Ishikawa (cell line): Measurements from ENCODE around the gene STAC.
A peak's percentile ranks its signal among the peaks of the same experiment; 100 is the strongest.

Source experiments
- CEBPB ChIP-seq: IDR thresholded peaks from 2 replicates; pipeline ENCODE4 v1.6.1; 2012
- CREB1 ChIP-seq: IDR thresholded peaks from 2 replicates; pipeline ENCODE4 v1.6.1; 2012; ENCODE audit warnings: low read depth
- EGR1 ChIP-seq: IDR thresholded peaks from 2 replicates; pipeline ENCODE4 v1.6.1; 2012
- EP300 ChIP-seq: IDR thresholded peaks from 2 replicates; pipeline ENCODE4 v1.6.1; 2012; ENCODE audit warnings: borderline replicate concordance
- FOXM1 ChIP-seq: IDR thresholded peaks from 2 replicates; pipeline ENCODE4 v1.6.1; 2012; ENCODE audit warnings: low read depth, borderline replicate concordance
- NFIC ChIP-seq: IDR thresholded peaks from 2 replicates; pipeline ENCODE4 v1.6.1; 2012
- RAD21 ChIP-seq: IDR thresholded peaks from 2 replicates; pipeline ENCODE4 v1.6.1; 2012; ENCODE audit warnings: low read depth
- TAF1 ChIP-seq: IDR thresholded peaks from 2 replicates; pipeline ENCODE4 v1.6.1; 2012; ENCODE audit warnings: low read depth, mild to moderate bottlenecking
- TCF12 ChIP-seq: IDR thresholded peaks from 2 replicates; pipeline ENCODE4 v1.6.1; 2012; ENCODE audit warnings: low read depth
- TEAD4 ChIP-seq: IDR thresholded peaks from 2 replicates; pipeline ENCODE4 v1.6.1; 2012
- YY1 ChIP-seq: IDR thresholded peaks from 2 replicates; pipeline ENCODE4 v1.6.1; 2012; ENCODE audit warnings: low read depth
- ZBTB7A ChIP-seq: IDR thresholded peaks from 2 replicates; pipeline ENCODE4 v1.6.1; 2012; ENCODE audit warnings: low read depth
- TF ChIP-seq, protein P1 (sequence below): IDR thresholded peaks from 2 replicates; pipeline ENCODE4 v1.6.1; 2012
- TF ChIP-seq, protein P2 (sequence below): IDR thresholded peaks from 2 replicates; pipeline ENCODE4 v1.6.1; 2012; ENCODE audit warnings: low read depth, mild to moderate bottlenecking
- TF ChIP-seq, protein P3 (sequence below): IDR thresholded peaks from 2 replicates; pipeline ENCODE4 v1.6.1; 2012

The STAC gene

DNA sequence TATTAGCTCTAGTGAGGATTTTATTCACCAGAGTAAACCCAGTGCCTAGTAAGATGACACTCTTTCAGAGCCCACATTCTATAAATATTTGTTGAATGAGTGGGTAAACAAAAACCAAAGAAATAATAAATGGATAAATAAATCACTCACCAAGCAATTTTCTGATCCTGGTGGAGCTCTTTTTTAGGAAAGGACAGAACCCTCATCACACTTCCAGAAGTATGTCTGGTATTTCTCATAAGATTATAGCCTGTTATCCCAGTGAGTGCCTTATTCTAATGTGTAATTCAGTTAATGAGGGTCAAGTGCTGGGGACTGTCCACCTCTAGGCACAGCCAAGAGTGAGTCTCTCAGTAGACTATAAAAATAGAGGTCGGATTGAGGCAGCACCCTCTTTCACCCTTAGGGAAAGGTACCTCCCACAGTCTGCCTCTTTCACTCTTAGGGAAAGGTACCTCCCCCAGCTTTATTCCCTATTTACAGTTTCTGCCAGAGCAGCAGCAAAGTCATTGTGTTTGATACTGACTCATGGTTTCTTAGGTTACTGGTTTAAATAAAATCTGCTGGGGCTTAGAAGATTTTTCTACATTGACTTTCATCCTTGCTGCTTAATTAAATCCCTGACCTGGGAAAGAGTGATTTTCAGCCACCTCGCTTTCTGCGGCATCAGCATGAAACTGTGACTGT, 145.0 kb downstream of the STAC start:
- no peak for TF ChIP-seq TCF12
- TF ChIP-seq, protein P1, sequence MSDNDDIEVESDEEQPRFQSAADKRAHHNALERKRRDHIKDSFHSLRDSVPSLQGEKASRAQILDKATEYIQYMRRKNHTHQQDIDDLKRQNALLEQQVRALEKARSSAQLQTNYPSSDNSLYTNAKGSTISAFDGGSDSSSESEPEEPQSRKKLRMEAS, result no peak
- no peak for TF ChIP-seq FOXM1

DNA sequence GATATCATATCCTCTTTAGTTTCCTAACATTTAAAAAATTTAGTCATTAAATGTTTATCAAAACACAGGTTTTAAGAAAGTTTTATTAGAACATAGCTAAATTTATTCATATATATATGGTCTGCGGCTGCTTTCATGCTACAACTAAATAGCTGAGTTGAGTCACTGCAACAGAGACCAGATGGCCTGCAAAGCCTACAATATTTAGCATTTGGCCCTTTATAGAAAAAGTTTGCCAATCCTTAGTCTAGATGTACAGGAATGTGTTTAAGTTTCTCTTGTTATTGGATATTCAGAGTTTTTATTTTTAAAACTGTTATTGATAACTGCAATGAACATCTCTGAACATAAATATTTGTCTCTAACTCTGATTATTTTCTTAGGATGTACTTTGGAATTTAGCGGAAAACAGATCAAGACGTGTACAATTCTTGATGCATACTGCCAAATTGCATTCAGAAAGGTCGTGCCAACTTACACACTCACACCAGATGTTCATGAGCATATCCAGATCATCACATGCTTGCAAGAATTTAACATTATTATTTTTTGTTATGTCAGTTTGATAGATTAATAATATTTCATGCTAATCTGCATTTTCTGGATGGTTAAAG, 157.9 kb downstream of the STAC start:
- TF ChIP-seq, protein P2, sequence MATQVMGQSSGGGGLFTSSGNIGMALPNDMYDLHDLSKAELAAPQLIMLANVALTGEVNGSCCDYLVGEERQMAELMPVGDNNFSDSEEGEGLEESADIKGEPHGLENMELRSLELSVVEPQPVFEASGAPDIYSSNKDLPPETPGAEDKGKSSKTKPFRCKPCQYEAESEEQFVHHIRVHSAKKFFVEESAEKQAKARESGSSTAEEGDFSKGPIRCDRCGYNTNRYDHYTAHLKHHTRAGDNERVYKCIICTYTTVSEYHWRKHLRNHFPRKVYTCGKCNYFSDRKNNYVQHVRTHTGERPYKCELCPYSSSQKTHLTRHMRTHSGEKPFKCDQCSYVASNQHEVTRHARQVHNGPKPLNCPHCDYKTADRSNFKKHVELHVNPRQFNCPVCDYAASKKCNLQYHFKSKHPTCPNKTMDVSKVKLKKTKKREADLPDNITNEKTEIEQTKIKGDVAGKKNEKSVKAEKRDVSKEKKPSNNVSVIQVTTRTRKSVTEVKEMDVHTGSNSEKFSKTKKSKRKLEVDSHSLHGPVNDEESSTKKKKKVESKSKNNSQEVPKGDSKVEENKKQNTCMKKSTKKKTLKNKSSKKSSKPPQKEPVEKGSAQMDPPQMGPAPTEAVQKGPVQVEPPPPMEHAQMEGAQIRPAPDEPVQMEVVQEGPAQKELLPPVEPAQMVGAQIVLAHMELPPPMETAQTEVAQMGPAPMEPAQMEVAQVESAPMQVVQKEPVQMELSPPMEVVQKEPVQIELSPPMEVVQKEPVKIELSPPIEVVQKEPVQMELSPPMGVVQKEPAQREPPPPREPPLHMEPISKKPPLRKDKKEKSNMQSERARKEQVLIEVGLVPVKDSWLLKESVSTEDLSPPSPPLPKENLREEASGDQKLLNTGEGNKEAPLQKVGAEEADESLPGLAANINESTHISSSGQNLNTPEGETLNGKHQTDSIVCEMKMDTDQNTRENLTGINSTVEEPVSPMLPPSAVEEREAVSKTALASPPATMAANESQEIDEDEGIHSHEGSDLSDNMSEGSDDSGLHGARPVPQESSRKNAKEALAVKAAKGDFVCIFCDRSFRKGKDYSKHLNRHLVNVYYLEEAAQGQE, result no peak
- TF ChIP-seq, protein P3, sequence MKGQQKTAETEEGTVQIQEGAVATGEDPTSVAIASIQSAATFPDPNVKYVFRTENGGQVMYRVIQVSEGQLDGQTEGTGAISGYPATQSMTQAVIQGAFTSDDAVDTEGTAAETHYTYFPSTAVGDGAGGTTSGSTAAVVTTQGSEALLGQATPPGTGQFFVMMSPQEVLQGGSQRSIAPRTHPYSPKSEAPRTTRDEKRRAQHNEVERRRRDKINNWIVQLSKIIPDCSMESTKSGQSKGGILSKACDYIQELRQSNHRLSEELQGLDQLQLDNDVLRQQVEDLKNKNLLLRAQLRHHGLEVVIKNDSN, result no peak
- TF ChIP-seq NFIC (no peak), TCF12 (no peak), ZBTB7A (no peak), TAF1 (no peak), EGR1 (no peak), CREB1 (no peak), CEBPB (no peak), EP300 (no peak), RAD21 (no peak), YY1 (no peak), FOXM1 (no peak)
- TF ChIP-seq, protein P1, result no peak

DNA sequence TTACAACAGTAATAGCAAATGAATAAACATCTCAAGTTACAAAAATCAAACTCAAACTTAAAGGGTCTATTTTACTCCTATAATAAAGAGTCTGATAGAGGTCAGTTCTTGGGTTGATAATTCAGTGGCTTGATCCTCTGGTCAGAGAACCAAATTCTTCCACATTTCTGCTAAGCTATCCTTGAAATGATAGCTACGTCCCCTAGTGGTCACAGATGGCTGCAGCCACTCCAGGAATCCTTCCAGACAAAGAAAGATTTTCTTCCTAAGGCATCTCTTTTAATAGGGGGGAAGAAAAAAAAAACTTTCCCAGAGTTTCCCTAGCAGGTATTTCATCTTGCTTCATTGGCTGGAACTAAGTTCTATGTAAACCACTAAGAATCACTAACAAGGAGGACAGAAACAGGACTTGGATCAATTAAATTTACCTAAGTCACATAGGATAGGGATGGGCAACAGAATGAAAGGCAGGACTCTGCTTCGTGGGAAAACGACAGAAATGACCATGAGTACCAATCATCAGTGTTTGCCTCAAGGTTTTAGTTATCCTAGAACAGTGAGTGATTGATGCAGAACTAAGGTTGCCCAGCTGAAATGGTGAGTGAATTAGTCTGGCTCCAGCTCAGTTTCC, 160.7 kb downstream of the STAC start:
- TF ChIP-seq, protein P3, result no peak
- TF ChIP-seq RAD21, result peak; percentile 90

DNA sequence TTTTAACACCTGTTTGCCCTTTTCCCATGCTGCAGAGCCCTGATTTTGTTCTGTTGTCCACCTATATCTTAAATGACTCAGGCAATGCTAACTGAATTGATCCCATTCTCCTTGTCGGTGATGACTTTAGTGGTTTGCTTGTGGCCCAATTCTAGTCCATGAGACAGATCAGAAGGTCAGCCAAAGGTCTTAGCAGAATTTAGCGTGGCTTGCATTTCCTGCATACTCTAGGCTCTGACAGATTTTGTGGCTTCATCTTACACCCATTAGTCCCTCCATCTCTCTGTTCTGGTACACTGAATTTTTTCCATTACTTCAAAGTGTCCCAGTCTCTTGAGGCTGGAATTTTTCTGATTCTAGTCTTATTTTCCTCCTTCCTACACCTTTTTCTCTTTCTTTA, 161.9 kb downstream of the STAC start:
- TF ChIP-seq, protein P1, result no peak
- TF ChIP-seq NFIC, result no peak
- TF ChIP-seq, protein P2, result no peak
- TF ChIP-seq CEBPB, result no peak
- TF ChIP-seq, protein P3, result no peak
- TF ChIP-seq TCF12, result no peak
- no peak for TF ChIP-seq TAF1
- TF ChIP-seq FOXM1, result no peak
- TF ChIP-seq CREB1, result no peak
- no peak for TF ChIP-seq YY1
- no peak for TF ChIP-seq EGR1
- no peak for TF ChIP-seq EP300
- TF ChIP-seq ZBTB7A, result no peak
- no peak for TF ChIP-seq TEAD4
- TF ChIP-seq RAD21, result no peak

DNA sequence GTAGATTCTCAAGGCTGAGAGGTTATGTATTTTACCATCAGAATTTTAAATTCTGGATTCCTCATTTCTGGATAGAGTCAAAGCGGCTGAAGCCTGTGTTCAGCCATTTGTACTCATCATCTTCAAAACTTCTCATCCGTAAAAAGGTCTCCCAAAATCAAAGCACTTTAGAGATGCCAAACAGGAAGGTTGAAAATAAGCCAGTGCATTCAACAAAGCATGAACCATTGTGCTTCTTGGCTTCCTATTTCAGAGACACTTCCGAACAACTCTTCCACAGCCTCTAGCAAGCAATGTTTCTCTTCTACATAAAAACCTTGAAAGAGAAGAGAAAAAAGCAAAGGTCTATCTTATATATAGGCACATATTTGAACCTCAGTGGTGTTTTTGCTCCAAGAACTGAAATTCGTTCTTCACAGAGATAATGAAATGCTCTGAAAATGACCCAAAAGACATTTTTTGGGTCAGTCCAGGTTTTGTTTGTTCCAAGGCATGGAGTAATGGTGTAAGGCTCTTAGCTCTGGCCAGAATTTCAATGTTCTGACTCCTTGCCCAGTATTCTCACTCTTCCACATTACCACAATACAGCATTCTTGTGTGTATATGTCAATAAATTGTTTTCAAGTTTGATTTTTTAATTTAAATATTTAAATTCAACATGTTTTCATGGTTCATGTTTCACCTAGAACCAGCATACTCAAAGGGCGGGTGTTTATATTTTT, 163.1 kb downstream of the STAC start:
- TF ChIP-seq YY1 (no peak), CEBPB (no peak), TAF1 (no peak), FOXM1 (no peak)
